ENCODE results near the gene NAALADL1.

NAALADL1 gene

GRCh38 chr11:65069217-65069616 is 10.9 kb upstream of the NAALADL1 start:
- H3K4me2 ChIP-seq (ENCODE audit: low read depth, low read length, poor library complexity, severe bottlenecking), result no peak overlapping the region
- no peaks in the 10 kb centered on the region for H3K27me3 ChIP-seq (ENCODE audit: low read length)
- no peak overlapping the region for H2AFZ ChIP-seq (ENCODE audit: low read depth, low read length, severe bottlenecking)
- no peaks in the 10 kb centered on the region for H3K79me2 ChIP-seq (ENCODE audit: insufficient read depth, low read length)
- H3F3A ChIP-seq (ENCODE audit: insufficient read depth), result peaks cover 4% of the 10 kb centered on the region; the same call in 1 of the 2 replicates
- no peaks in the 10 kb centered on the region for H3K9me2 ChIP-seq (replicated peaks; ENCODE audit: insufficient read depth, low read length)
- H3K4me3 ChIP-seq (ENCODE audit: insufficient read depth, low read length, poor library complexity, severe bottlenecking), result no peak overlapping the region
- no peak overlapping the region for H3K27ac ChIP-seq (ENCODE audit: low read depth, low read length)
- no peaks in the 10 kb centered on the region for H3K9me3 ChIP-seq (ENCODE audit: insufficient read depth, low read length)
- H4K20me1 ChIP-seq (ENCODE audit: low read depth, low read length), result no peaks in the 10 kb centered on the region
- no peaks in the 10 kb centered on the region for H3K36me3 ChIP-seq (ENCODE audit: low read length)
- no peak overlapping the region for H3K9ac ChIP-seq (ENCODE audit: low read length)
- TF ChIP-seq EZH2phosphoT487 (conservative IDR thresholded peaks at IDR 0.05; ENCODE audit: low read length) (no peak), CTCF (IDR thresholded peaks at IDR 0.05; ENCODE audit: insufficient read depth, low read length, poor library complexity, severe bottlenecking) (no peak)

GRCh38 chr11:65067446-65067845 is 9.1 kb upstream of the NAALADL1 start:
- Histone ChIP-seq H3K4me3 (ENCODE audit: insufficient read depth, low read length, poor library complexity, severe bottlenecking) (no peak overlapping the region), H3K27ac (ENCODE audit: low read depth, low read length) (no peak overlapping the region), H3F3A (ENCODE audit: insufficient read depth) (peaks cover 4% of the 10 kb centered on the region; the same call in 1 of the 2 replicates), H3K36me3 (ENCODE audit: low read length) (no peaks in the 10 kb centered on the region), H4K20me1 (ENCODE audit: low read depth, low read length) (no peaks in the 10 kb centered on the region), H3K9me3 (ENCODE audit: insufficient read depth, low read length) (no peaks in the 10 kb centered on the region), H3K9me2 (replicated peaks; ENCODE audit: insufficient read depth, low read length) (no peaks in the 10 kb centered on the region), H2AFZ (ENCODE audit: low read depth, low read length, severe bottlenecking) (no peak overlapping the region), H3K79me2 (ENCODE audit: insufficient read depth, low read length) (no peaks in the 10 kb centered on the region), H3K27me3 (ENCODE audit: low read length) (no peaks in the 10 kb centered on the region), H3K4me2 (ENCODE audit: low read depth, low read length, poor library complexity, severe bottlenecking) (no peak overlapping the region), H3K9ac (ENCODE audit: low read length) (no peak overlapping the region)
- no peak for TF ChIP-seq EZH2phosphoT487 (conservative IDR thresholded peaks at IDR 0.05; ENCODE audit: low read length)
- TF ChIP-seq CTCF (IDR thresholded peaks at IDR 0.05; ENCODE audit: insufficient read depth, low read length, poor library complexity, severe bottlenecking), result no peak

GRCh38 chr11:65066805-65067291 is 8.5 kb upstream of the NAALADL1 start:
- H3K9ac ChIP-seq (ENCODE audit: low read length), result no peak overlapping the region
- H3K4me3 ChIP-seq (ENCODE audit: insufficient read depth, low read length, poor library complexity, severe bottlenecking), result no peak overlapping the region
- H3K27me3 ChIP-seq (ENCODE audit: low read length), result no peaks in the 10 kb centered on the region
- H3K27ac ChIP-seq (ENCODE audit: low read depth, low read length), result no peak overlapping the region
- H3K9me3 ChIP-seq (ENCODE audit: insufficient read depth, low read length), result no peaks in the 10 kb centered on the region
- peaks cover 2% of the 10 kb centered on the region; the same call in 1 of the 2 replicates for H3F3A ChIP-seq (ENCODE audit: insufficient read depth)
- H3K4me2 ChIP-seq (ENCODE audit: low read depth, low read length, poor library complexity, severe bottlenecking), result no peak overlapping the region
- H3K9me2 ChIP-seq (replicated peaks; ENCODE audit: insufficient read depth, low read length), result no peaks in the 10 kb centered on the region
- no peaks in the 10 kb centered on the region for H3K36me3 ChIP-seq (ENCODE audit: low read length)
- H3K79me2 ChIP-seq (ENCODE audit: insufficient read depth, low read length), result no peaks in the 10 kb centered on the region
- no peak overlapping the region for H2AFZ ChIP-seq (ENCODE audit: low read depth, low read length, severe bottlenecking)
- H4K20me1 ChIP-seq (ENCODE audit: low read depth, low read length), result no peaks in the 10 kb centered on the region
- TF ChIP-seq EZH2phosphoT487 (conservative IDR thresholded peaks at IDR 0.05; ENCODE audit: low read length) (no peak), CTCF (IDR thresholded peaks at IDR 0.05; ENCODE audit: insufficient read depth, low read length, poor library complexity, severe bottlenecking) (no peak)

Data from SU-DHL-6 (cell line).